Ovary (tissue), 3 donors: ENCODE data around the gene CHFR.

Experiments
- CTCF ChIP-seq, 3 donors: fragments of 450-650 bp in 2 of 3; fragments of 200-600 bp in 1 of 3; IDR thresholded peaks; one replicate each; pipeline versions ENCODE4 v1.5.1 to v1.8.0; 2016 to 2022; ENCODE audit warnings: antibody characterized with exemption in 3 of 3, mild to moderate bottlenecking in 1 of 3
- POLR2A ChIP-seq: fragments of 450-650 bp; IDR thresholded peaks from one replicate; pipeline ENCODE4 v1.6.1; 2017; ENCODE audit warnings: antibody characterized with exemption, mild to moderate bottlenecking, moderate library complexity
- donor health status: DM: no; HTN: no; CAD: no.

GRCh38 chr12:132923356-132923909, 36.0 kb upstream of the CHFR start:
- no peak for TF ChIP-seq CTCF (IDR thresholded peaks at IDR 0.05)
- TF ChIP-seq POLR2A: no peak
